Left ventricle myocardium inferior (tissue), 1 donor: ENCODE results near the gene SERPINI2. TPM values are rescaled to one million over a fixed set of nuclear protein-coding genes. Genes with fewer than 3 reads are reported as not detected.

Experiments
- DNase-seq: peaks from one replicate; pipeline ENCODE4 v3.0.0-alpha.2; 2020
- H3K27ac ChIP-seq: fragments of 200-600 bp; replicated peaks from 2 replicates; pipeline ENCODE4 v1.8.0; 2021
- H3K27me3 ChIP-seq: fragments of 200-600 bp; 2 replicates; pipeline ENCODE4 v1.8.0; 2021; ENCODE audit warnings: low read depth
- H3K36me3 ChIP-seq: fragments of 200-600 bp; 2 replicates; pipeline ENCODE4 v1.8.0; 2021
- H3K4me1 ChIP-seq: fragments of 200-600 bp; 2 replicates; pipeline ENCODE4 v1.8.0; 2021
- H3K4me3 ChIP-seq: fragments of 200-600 bp; 2 replicates; pipeline ENCODE4 v1.8.0; 2021; ENCODE audit warnings: mild to moderate bottlenecking, moderate library complexity
- H3K9me3 ChIP-seq: fragments of 200-600 bp; replicated peaks from 2 replicates; pipeline ENCODE4 v1.8.0; 2021
- intact Hi-C: fragments of 100-400 bp; cut with micrococcal nuclease; formaldehyde crosslinking; loops from one replicate; pipeline ENCODE4 v1.11.0; 2022
- total RNA-seq: library from RNA; stranded (reverse); fragmentation: NEBNext Ultra II Directional; extraction: Animal tissue kit (Norgen Biotek cat#: 25700); gene quantifications from one replicate; pipeline ENCODE4 v1.2.1, GENCODE V29; 2021
- TF ChIP-seq, protein P1 (sequence below): fragments of 200-600 bp; IDR thresholded peaks from 2 replicates; pipeline ENCODE4 v1.8.0; 2021; ENCODE audit warnings: antibody characterized with exemption, mild to moderate bottlenecking, borderline replicate concordance
- donor health status: DM: no; HTN: yes; CAD: no; lungs with severe emphysema.

The SERPINI2 gene
- total RNA-seq, 1 donor from 2014 or later, result 0.41 TPM

DNA sequence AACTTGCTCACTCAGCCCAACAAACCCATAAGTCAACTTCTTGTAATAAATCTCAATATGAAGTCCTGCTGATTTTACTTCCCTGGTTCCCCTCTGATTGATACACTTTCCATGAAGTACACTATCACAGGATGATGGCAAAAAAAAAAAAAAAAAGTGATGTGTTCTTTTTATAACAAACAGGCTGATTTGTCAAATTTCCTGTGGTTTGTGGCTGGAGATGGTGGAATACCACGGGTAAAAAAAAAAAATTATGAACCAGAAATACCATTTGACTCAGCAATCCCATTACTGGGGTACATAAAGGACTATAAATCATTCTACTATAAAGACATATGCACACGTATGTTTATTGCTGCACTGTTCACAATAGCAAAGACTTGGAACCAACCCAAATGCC is 10.7 kb upstream of the SERPINI2 start:
- no peak for DNase-seq
- H3K27me3 ChIP-seq, result no peaks in the 10 kb centered on the region
- TF ChIP-seq, protein P1, sequence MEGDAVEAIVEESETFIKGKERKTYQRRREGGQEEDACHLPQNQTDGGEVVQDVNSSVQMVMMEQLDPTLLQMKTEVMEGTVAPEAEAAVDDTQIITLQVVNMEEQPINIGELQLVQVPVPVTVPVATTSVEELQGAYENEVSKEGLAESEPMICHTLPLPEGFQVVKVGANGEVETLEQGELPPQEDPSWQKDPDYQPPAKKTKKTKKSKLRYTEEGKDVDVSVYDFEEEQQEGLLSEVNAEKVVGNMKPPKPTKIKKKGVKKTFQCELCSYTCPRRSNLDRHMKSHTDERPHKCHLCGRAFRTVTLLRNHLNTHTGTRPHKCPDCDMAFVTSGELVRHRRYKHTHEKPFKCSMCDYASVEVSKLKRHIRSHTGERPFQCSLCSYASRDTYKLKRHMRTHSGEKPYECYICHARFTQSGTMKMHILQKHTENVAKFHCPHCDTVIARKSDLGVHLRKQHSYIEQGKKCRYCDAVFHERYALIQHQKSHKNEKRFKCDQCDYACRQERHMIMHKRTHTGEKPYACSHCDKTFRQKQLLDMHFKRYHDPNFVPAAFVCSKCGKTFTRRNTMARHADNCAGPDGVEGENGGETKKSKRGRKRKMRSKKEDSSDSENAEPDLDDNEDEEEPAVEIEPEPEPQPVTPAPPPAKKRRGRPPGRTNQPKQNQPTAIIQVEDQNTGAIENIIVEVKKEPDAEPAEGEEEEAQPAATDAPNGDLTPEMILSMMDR, result no peak
- intact Hi-C loops, result no loop called here
- no peak overlapping the region for H3K4me3 ChIP-seq
- H3K9me3 ChIP-seq, result peaks cover 6% of the 10 kb centered on the region
- no peaks in the 10 kb centered on the region for H3K36me3 ChIP-seq
- no peak overlapping the region for H3K27ac ChIP-seq
- H3K4me1 ChIP-seq, result no peaks in the 10 kb centered on the region

DNA sequence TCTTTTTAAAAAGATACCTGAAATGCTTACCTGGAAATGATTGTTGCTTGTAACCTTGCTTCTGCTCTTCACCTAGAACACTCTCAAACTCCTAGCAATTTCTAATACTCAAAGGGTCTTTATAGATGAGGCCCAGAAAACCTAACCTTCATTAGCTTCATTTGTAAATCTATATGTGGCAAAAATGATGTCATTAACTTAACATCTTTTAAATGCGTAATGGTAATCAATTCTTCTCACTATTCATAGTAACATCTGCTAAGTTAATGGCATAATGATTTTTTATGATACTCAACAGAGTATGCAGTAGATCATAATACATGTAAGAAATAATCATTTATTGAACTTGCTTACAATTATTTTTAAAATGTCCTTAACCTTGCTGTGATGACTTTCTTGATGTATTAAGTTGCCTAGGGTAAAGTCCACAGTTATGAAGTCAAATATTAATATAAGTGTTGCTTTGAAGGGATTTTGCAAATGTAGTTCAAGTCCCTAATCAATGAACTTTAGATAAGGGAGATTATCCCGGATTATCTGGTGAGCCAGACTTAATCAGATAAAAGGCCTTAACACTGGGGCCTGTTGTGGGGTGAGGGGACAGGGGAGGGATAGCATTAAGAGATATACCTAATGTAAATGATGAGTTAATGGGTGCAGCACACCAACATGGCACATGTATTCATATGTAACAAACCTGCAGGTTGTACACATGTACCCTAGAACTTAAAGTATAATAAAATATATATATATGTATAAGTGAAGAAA is 10.1 kb upstream of the SERPINI2 start:
- TF ChIP-seq, protein P1, result no peak
- Histone ChIP-seq H3K9me3 (peaks cover 6% of the 10 kb centered on the region), H3K4me3 (no peak overlapping the region), H3K27me3 (no peaks in the 10 kb centered on the region), H3K4me1 (no peaks in the 10 kb centered on the region), H3K27ac (no peak overlapping the region), H3K36me3 (no peaks in the 10 kb centered on the region)
- DNase-seq, result no peak
- intact Hi-C loops, result no loop called here

DNA sequence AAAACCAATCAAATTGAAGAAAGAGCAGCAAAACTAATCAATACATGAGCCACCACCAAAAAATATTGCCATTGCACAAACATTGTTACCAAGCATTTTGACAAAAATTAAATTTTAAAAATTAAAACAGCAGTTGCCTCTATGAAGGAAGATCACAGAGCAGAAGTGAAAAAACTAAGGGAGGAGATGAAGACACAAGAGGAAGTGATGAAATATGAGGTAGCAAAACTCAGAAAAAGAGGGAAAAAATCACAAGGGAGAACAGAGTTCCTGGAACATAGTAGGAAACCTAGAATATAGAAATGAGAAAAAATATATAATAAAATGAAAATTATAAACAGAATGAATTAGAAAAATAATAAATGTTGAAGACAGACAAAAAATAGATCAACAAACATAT is 7.3 kb upstream of the SERPINI2 start:
- no peak overlapping the region for H3K4me3 ChIP-seq
- intact Hi-C loops, result no loop called here
- TF ChIP-seq, protein P1, result no peak
- DNase-seq, result no peak
- no peaks in the 10 kb centered on the region for H3K36me3 ChIP-seq
- H3K27ac ChIP-seq, result no peak overlapping the region
- no peaks in the 10 kb centered on the region for H3K9me3 ChIP-seq
- no peaks in the 10 kb centered on the region for H3K4me1 ChIP-seq
- H3K27me3 ChIP-seq, result no peaks in the 10 kb centered on the region

DNA sequence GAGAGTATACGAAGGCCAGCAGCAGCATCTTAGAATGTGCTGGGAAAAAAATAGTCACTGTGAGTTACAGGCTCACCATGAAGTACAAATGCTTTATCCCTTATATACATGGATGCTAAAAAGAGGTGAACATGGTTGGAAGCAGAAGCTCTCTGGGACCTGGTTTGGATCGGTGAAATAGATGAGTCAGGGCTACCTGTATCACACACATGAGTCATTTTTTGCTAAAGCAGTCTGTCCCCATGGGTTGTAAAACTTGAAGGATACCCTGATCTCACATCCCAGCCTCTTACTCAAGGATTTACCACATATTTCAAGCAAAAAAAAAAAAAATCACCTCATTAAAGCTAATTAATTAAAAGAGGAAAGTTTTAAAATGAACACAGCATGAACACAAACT is 6.9 kb upstream of the SERPINI2 start:
- H3K36me3 ChIP-seq, result no peaks in the 10 kb centered on the region
- intact Hi-C loops, result no loop called here
- TF ChIP-seq, protein P1, result no peak
- no peak overlapping the region for H3K4me3 ChIP-seq
- no peak overlapping the region for H3K27ac ChIP-seq
- no peaks in the 10 kb centered on the region for H3K4me1 ChIP-seq
- DNase-seq, result no peak
- no peaks in the 10 kb centered on the region for H3K27me3 ChIP-seq
- no peaks in the 10 kb centered on the region for H3K9me3 ChIP-seq

DNA sequence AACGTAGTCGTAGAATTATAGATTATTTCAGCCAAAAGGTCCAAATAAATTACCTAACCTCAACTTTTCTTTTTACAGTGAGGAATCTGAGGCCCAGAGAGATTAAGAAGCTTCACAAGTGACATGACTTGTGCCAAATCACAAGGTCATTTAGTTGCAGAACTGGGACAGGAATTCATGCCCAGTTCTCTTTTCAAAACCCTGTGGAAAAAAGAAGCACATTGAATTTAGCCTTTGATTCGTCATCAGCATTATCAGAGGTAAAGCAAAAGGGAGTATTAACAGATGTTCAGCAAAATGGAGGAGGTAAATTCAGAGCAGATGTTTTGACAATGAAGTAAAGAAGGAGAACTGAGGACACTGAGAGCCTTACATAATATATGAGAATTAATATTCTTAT is 4.5 kb downstream of the SERPINI2 start:
- TF ChIP-seq, protein P1, result no peak
- Histone ChIP-seq H3K27me3 (no peaks in the 10 kb centered on the region), H3K27ac (no peak overlapping the region), H3K9me3 (no peaks in the 10 kb centered on the region), H3K36me3 (no peaks in the 10 kb centered on the region), H3K4me1 (no peaks in the 10 kb centered on the region), H3K4me3 (no peak overlapping the region)
- intact Hi-C loops, result no loop called here
- no peak for DNase-seq
